IPS-NIHi7 (cell line): Measurements from ENCODE around the gene ALDH3A1.

Experiments used
- DNase-seq: peaks from one replicate; pipeline ENCODE4 v3.0.0; 2012; ENCODE audit warnings: mixed read lengths; ENCODE audit errors: extremely low spot score

Gene ALDH3A1

DNA sequence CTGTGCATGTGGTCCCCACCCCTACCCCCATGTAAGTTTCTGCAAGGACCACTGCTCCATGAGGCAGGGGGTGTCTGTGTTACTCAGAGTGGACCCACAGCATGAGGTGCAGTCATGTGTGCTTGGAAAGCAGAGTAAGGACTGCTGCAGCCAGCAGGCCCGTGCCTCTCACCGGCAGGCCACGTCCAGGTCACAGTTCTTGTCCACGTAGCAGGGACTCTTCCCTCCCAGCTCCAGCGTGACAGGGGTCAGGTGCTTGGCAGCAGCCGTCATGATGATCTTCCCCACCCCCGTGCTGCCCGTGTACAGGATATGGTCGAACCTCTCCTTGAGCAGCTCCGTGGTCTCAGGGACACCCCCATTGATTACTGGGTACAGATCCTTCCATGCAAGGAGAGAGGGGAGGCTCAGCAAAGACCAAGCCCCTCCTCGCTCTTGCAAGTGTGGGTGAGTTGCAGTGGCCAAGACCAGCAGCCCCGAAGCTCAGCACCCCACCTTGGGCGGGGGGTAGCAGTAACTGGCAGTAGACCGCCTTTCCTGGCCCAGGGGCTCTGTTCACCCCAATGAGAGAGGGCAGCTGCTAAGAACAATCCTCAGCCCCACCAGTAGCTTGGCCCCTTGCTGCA is 6.2 kb downstream of the ALDH3A1 start:
- DNase-seq = no peak

GRCh38 chr17:19740933-19741332 is 7.2 kb downstream of the ALDH3A1 start:
- DNase-seq = no peak

GRCh38 chr17:19739241-19740201 is 8.6 kb downstream of the ALDH3A1 start:
- no peak for DNase-seq

- no peak for DNase-seq
These were observed 9.3 kb downstream of the ALDH3A1 start for GRCh38 chr17:19738757-19739156.

DNA sequence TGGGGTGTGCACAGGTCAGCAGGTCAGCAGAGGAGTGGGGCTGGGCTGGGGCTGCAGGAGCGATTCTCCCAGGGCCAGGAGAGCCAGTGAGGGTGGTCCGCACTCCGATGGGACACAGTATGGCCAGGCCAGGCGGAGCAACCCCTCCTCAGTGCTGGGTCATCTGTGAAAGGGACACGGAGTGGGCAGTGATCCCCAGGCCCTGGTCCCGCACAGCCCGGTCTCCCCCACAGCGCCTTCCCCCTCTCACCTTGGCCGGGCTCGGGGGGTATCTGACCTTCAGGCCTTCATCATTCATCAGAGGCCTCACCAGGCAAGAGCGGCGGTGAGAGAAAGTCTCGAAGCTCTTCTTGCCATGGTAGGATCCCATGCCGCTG is 10.0 kb downstream of the ALDH3A1 start:
- DNase-seq = no peak

DNA sequence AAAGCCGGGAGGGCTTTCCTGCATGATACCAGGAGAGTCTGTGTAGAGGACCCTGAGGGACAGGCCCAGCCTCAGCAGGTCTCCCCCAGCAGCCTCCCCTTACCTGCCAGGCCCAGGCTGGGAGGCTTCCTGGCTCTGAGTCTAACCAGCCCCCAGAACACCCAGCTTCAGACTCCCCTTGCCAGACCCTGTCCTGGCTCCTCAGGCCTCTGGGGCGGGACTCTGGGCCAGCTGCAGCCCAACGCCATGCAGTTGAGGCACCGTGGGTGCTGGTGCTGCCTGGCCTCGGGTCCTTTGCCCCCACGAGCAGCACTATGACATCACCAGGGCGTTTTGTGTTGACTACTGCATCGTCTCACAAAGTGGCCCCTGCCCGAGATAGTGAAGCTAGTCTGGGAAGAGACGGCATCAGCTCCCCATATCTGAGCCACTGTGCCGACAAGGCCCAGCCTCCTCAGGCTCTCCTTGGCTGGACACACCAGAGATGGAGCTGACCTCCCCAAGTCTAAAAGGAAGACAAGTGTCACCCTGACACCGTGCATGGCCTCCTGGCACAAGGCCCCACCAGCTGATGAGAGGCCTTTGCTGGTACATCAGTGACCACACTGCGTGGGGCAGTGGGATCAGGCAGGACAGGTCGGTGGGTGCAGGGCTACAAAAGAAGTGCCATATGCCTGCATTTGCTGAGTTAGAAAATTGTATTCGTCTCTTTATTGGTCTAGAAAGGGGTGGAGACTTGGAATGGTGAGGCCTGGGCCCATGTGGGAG is 10.6 kb downstream of the ALDH3A1 start:
- DNase-seq = no peak

DNA sequence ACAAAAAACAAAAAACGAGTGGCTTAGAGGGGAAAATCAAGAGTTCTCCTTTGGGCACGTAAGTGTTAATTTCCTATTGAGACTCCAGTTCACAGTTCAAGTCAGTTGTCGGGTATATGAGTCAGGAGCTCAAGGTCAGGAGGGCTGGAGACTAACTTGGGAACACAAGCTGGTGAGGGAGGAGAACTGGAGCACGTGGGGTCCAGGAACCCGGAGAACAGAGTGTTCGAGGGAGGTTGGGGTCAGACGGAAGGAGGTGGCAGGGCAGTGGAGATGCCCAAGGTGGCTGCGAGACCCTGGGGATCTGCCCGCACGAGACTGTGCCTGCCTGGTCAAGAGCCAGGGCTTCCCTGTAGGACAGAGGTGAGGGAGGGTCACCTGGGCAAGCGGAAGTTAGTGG is 12.0 kb downstream of the ALDH3A1 start:
- no peak for DNase-seq

- DNase-seq = no peak
These were observed 14.1 kb downstream of the ALDH3A1 start for GRCh38 chr17:19733953-19734526.

GRCh38 chr17:19731626-19732025 is 16.5 kb downstream of the ALDH3A1 start:
- no peak for DNase-seq

DNA sequence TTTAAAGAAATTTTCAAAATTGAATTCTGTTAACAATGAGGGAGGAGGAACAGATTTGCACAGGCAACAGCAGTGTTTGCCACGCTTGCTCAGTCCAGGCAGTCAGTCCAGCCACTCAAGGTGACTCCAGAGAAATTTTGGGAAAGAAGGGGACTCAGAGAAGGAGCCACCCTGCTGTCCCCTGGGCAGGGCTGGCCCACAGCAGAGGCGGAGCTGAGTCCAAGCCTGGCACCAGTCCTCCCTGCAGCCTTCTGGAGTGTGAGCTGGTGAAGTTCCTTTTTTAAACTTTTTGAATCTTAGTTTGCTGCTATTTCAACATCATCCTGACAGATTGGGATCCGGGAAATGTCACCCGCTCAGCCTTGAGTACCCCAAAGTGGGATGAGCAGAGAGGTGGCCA is 17.3 kb downstream of the ALDH3A1 start:
- no peak for DNase-seq

GRCh38 chr17:19729900-19730299 is 18.2 kb downstream of the ALDH3A1 start:
- DNase-seq = no peak

DNA sequence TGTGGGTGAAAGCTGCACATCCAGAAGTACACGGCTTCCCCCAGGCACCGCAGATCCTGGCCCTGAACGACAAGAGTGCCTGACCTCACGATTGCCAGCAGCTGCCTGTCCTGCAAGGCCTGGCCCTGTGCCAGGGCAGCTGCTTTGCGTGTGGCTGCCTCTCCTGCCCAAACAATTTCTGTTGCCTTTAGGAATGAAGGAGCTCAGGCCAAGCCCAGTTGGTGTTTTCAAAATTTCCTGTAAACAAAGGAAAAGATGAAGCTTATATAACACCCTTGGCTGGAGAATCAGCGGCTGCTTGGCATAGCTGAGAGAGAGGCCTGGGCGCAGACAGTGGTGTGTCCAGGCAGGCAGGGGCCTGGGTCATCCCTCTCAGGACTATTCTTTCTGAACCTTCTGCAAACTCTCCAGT is 20.0 kb downstream of the ALDH3A1 start:
- no peak for DNase-seq

- DNase-seq = no peak
These were observed 20.5 kb downstream of the ALDH3A1 start for GRCh38 chr17:19727501-19728078.

DNA sequence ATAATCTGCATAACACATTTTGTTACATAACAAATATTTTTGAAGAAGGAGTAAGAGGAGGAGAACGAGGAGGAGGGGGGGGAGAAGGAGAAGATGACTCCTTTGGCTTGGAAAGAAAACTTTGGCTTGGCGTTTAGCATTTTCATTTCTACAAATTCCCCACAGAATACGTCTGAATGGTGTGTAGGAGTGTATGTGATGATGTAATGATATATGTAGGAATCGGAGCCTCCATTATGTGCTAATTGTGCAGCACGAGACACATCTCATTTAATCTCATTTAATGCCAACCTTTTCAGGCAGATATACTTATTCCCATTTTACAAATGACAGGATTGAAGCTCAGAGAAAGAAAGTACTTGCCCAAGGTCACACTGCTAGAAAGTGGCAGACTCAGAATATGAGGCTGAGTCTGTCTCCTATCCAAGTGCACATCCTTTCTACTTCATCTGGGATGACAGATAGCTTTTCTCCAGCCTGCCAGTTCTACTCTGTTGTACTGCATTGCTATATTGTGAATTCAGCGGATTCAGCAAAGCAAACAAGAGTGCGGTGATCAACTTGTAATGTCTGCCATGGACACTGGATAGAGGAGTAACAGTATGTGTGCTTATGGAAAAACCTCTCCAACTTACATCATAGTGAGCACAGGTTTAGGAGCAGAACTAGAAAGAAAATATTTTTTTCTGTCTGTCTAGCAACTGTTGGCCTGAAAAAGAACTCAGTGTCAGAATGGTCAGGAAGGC is 21.3 kb downstream of the ALDH3A1 start:
- no peak for DNase-seq

- DNase-seq = no peak
These were observed 22.6 kb downstream of the ALDH3A1 start for GRCh38 chr17:19725486-19725885.

GRCh38 chr17:19724501-19725420 is 23.3 kb downstream of the ALDH3A1 start:
- no peak for DNase-seq

DNA sequence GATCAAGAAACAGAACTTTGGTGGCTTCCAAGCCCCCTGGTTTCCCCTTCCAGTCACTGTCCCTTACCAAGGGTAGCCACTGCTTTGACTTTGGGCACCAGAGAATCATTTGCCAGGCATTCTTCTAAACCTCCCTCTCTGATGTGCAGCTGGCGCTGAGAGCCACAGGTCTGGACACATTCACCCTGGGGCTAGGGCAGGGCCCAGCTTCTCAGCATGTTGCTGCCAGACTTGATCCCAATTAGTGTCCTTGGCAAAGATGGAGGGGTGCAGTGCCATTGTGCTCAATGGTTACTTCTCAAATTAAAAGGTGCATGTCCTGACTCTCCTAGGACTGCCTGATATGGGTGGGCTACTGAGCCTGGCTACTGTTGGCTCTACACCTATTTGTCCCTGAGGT is 24.1 kb downstream of the ALDH3A1 start:
- no peak for DNase-seq

- DNase-seq = no peak
These were observed 27.3 kb downstream of the ALDH3A1 start for GRCh38 chr17:19720631-19721426.

DNA sequence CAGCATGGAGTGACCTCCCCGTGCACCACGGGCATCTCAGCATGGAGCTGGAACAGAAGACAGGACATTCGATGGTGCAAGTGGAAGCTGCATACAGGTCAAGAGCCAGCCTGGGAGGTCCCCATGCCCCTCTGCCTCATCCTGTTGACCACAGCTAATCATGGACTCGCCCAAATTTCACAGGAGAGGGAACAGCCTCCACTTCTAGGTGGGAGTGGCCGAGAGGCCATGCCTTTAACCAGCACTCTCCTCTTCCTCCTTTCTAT is 28.0 kb downstream of the ALDH3A1 start:
- no peak for DNase-seq
